Retinal pigment epithelial cell (primary cell): ENCODE measurements around the gene HSBP1L1.
A peak's percentile ranks its signal among the peaks of the same experiment; 100 is the strongest.
"Not testable (repeated sequence)": the region's sequence is repeated elsewhere in the genome, so short reads cannot be mapped to it uniquely, and the experiment has no call there.

ENCODE experiments used
- DNase-seq: peaks from one replicate; pipeline ENCODE4 v3.0.0-alpha.2; 2010; ENCODE audit warnings: low read depth
- H3K4me3 ChIP-seq: 2 replicates; pipeline ENCODE4 v1.5.1; 2011; ENCODE audit warnings: mild to moderate bottlenecking, low read length, control low read depth, moderate library complexity
- CTCF ChIP-seq: conservative IDR thresholded peaks from 2 replicates; pipeline ENCODE4 v1.5.1; 2011; ENCODE audit warnings: low read depth, low read length, control low read depth, inconsistent platforms

Gene HSBP1L1

DNA sequence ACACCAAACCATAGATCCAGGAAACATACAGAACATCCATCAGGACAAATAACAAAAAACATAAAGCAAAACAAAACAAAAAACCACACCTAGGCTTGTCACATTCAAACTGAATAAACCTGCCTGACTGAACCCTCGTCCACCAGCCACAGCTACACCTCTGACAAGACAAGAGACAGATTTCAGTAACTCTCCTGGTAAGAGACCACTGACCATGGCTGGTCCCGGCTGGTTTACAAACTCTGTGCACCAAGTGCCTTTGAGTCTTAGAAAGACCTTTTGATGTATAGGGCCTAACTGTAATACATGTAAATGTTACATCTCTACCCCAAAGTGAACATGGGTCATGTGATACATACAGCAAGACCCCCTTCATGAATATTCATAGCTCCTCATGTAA is 8.2 kb upstream of the HSBP1L1 start:
- TF ChIP-seq CTCF = no peak
- no peak for DNase-seq
- H3K4me3 ChIP-seq = no peak overlapping the region

DNA sequence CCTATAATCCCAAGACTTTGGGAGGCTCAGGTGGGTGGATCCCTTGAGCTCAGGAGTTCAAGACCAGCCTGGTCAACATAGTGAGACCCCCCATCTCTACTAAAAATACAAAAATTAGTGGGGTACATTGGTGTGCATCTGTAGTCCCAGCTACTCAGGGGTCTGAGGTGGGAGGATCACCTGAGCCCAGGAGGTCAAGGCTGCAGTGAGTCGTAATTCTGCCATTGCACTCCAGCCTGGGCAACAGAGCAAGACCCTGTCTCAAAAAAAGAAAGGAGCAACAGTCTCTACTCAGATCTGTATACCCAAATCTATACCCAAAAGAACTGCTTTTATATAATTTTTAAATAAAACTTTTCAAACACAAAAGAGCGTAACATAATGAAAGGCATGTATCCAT is 5.5 kb upstream of the HSBP1L1 start:
- no peak for TF ChIP-seq CTCF
- no peak overlapping the region for H3K4me3 ChIP-seq
- no peak for DNase-seq

DNA sequence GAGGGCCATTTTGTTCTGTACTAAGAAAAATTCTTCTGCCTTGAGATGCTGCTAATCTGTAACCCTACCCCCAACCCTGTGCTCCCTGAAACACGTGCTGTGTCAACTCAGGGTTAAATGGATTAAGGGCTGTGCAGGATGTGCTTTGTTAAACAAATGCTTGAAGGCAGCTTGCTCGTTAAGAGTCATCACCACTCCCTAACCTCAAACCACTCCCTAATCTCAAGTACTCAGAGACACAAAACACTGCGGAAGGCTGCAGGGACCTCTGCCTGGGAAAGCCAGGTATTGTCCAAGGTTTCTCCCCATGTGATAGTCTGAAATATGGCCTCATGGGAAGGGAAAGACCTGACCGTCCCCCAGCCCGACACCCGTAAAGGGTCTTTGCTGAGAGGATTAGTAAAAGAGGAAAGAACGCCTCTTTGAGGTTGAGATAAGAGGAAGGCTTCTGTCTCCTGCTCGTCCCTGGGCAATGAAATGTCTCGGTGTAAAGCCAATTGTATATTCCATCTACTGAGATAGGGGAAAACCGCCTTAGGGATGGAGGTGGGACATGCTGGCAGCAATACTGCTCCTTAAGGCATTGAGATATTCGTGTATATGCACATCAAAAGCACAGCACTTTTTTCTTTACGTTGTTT is 4.2 kb upstream of the HSBP1L1 start:
- DNase-seq = peak; percentile 73
- peak; percentile 22 for TF ChIP-seq CTCF
- H3K4me3 ChIP-seq = not testable (repeated sequence)

DNA sequence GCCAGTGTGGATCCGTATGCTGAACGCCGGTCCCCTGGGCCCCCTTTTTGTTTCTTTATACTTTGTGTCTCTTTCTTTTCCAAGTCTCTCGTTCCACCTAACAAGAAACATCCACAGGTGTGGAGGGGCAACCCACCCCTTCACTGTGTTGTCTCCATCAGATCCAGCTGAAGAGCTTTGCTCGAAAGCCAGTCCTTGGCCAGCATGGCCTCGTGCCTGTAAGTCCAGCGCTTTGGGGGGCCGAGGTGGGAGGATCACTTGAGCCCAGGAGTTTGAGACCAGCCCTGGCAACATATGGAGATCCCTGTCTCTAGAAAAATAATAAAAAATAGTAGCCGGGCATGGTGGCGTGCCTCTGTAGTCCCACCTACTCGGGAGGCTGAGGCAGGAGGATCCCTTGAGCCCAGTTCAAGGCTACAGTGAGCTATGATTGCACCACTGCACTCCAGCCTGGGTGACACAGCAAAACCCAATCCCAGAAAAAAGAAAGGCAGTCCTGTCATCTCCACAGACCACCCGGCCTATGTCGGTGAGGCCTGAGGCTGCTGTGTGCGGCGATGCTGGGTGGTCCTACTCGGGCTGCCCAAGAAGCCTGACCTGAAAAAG is 3.4 kb upstream of the HSBP1L1 start:
- TF ChIP-seq CTCF = no peak
- no peak overlapping the region for H3K4me3 ChIP-seq
- no peak for DNase-seq

GRCh38 chr18:79961527-79962291 is 2.7 kb upstream of the HSBP1L1 start:
- no peak overlapping the region for H3K4me3 ChIP-seq
- DNase-seq = no peak
- no peak for TF ChIP-seq CTCF

- no peak for TF ChIP-seq CTCF
- no peak for DNase-seq
- H3K4me3 ChIP-seq = no peak overlapping the region
Observed at GRCh38 chr18:79962311-79962710, 2.1 kb upstream of the HSBP1L1 start.
